ENCODE measurements around the gene KCTD15. TPM values are rescaled to one million over a fixed set of nuclear protein-coding genes. Genes with fewer than 3 reads are reported as not detected.

The KCTD15 gene
- total RNA-seq, 1 donor, result 13.0 TPM

GRCh38 chr19:33775731-33776487, 20.8 kb upstream of the KCTD15 start:
- TF ChIP-seq CTCF (IDR thresholded peaks at IDR 0.05; ENCODE audit: insufficient read depth, low read depth, low read length), result no peak
- no peak for DNase-seq (ENCODE audit: low read depth)
- H3K4me3 ChIP-seq (ENCODE audit: low read depth, low read length), result no peak overlapping the region

- H3K4me3 ChIP-seq (ENCODE audit: low read depth, low read length), result no peak overlapping the region
- no peak for TF ChIP-seq CTCF (IDR thresholded peaks at IDR 0.05; ENCODE audit: insufficient read depth, low read depth, low read length)
- DNase-seq (ENCODE audit: low read depth), result no peak
Observed at GRCh38 chr19:33777351-33777750, 19.3 kb upstream of the KCTD15 start.

GRCh38 chr19:33777753-33778088, 18.9 kb upstream of the KCTD15 start:
- no peak for TF ChIP-seq CTCF (IDR thresholded peaks at IDR 0.05; ENCODE audit: insufficient read depth, low read depth, low read length)
- DNase-seq (ENCODE audit: low read depth), result no peak
- no peak overlapping the region for H3K4me3 ChIP-seq (ENCODE audit: low read depth, low read length)

GRCh38 chr19:33778089-33778791, 18.4 kb upstream of the KCTD15 start:
- TF ChIP-seq CTCF (IDR thresholded peaks at IDR 0.05; ENCODE audit: insufficient read depth, low read depth, low read length), result peak; percentile 100
- peak; percentile 66 for DNase-seq (ENCODE audit: low read depth)
- no peak overlapping the region for H3K4me3 ChIP-seq (ENCODE audit: low read depth, low read length)

GRCh38 chr19:33779849-33780248, 16.8 kb upstream of the KCTD15 start:
- TF ChIP-seq CTCF (IDR thresholded peaks at IDR 0.05; ENCODE audit: insufficient read depth, low read depth, low read length), result no peak
- no peak for DNase-seq (ENCODE audit: low read depth)
- no peak overlapping the region for H3K4me3 ChIP-seq (ENCODE audit: low read depth, low read length)

GRCh38 chr19:33780251-33780650, 16.4 kb upstream of the KCTD15 start:
- TF ChIP-seq CTCF (IDR thresholded peaks at IDR 0.05; ENCODE audit: insufficient read depth, low read depth, low read length), result no peak
- H3K4me3 ChIP-seq (ENCODE audit: low read depth, low read length), result no peak overlapping the region

More at GRCh38 chr19:33780251-33780650, 16.4 kb upstream of the KCTD15 start:
- DNase-seq (ENCODE audit: low read depth), result no peak

Measured in fibroblast of villous mesenchyme (primary cell).